Stimulated activated effector memory CD8-positive, alpha-beta T cell treated with anti-CD3 and anti-CD28 coated beads, Interleukin-12 subunit alpha, Interleukin-12 subunit beta, amount 100 ng/mL, for 72 hours (primary cell): Measurements from ENCODE around the gene NOMO2.
"Not testable (repeated sequence)": the region's sequence is repeated elsewhere in the genome, so short reads cannot be mapped to it uniquely, and the experiment has no call there.

ENCODE experiments used
- ATAC-seq: fragments of 150-1000 bp; cut with Tn5 transposase; 2 replicates; pipeline ENCODE4 v1.10.0; 2021
- DNase-seq, 2 donors: peaks; one replicate each; pipeline ENCODE4 v3.0.0; 2021 to 2022; ENCODE audit warnings: low spot score in 2 of 2
- H3K27ac Mint-ChIP-seq: one replicate; pipeline ENCODE4 v1.8.0; 2022; ENCODE audit warnings: mild to moderate bottlenecking, mixed read lengths
- H3K36me3 Mint-ChIP-seq: one replicate; pipeline ENCODE4 v1.8.0; 2022; ENCODE audit warnings: mild to moderate bottlenecking, mixed read lengths
- H3K4me1 Mint-ChIP-seq: one replicate; pipeline ENCODE4 v1.8.0; 2022; ENCODE audit warnings: mixed read lengths
- H3K4me3 Mint-ChIP-seq: one replicate; pipeline ENCODE4 v1.8.0; 2022; ENCODE audit warnings: mild to moderate bottlenecking, mixed read lengths
- H3K9me3 Mint-ChIP-seq: one replicate; pipeline ENCODE4 v1.8.0; 2022; ENCODE audit warnings: mixed read lengths

NOMO2 gene

DNA sequence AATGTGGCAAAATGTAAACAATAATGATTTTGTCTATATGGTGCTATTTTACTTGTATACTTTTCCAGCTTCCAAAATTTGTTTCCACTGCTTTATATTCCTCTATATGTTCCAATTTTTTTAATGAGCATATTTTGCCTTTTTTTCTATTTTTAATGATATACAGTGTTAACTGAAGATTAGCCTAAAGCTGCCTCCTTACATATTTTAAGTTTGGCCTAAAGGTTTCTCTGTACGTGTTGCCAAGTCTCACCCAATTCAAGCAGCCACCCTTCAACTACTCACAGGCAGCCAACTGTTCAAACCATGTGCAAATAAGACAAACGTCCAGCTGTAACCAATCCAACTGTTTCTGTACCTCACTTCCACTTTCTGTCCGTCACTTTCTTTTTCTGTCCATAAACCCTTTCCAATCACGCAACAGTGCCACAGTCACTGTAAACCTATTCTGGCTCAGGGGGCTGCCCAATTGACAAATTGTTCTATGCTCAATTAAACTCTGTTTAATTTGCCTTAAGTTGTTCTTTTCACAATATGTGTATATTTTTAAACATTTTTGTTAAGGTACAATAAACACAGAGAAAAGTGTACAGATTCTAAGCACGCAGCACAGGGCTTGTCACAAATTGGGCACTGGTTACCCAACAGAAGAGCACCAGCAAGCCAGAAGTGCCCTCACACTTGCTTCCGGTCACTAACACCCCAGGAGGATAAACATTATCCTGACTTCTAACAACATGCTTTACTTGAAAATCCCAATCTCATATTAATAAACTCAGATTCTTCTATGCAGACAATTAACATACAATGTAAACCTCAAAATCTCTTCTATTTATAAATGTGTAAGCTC is 17.4 kb downstream of the NOMO2 start:
- ATAC-seq, H3K4me3 Mint-ChIP-seq, DNase-seq, H3K9me3 Mint-ChIP-seq, H3K27ac Mint-ChIP-seq, H3K4me1 Mint-ChIP-seq: not testable (repeated sequence)
- peaks cover 18% of the 10 kb centered on the region for H3K36me3 Mint-ChIP-seq

DNA sequence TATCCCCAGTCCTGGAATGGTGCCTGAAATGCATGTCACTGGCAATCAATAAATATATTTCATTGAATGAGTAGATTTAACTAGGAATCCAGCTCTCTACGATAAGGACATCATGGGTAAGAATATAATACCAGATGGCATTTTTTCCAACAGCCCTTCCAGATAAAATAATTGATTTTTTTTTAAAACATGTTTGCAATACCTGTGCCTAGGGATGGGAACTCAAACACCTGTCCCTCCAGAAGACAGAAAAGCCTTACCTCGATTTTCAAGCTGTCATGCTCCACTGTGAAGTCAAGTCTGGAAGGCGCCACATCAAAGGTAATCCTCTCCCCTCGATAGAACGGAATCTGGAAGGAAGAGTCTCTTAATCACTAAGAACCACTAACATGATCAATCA is 20.0 kb downstream of the NOMO2 start:
- not testable (repeated sequence) for ATAC-seq, H3K4me1 Mint-ChIP-seq, H3K27ac Mint-ChIP-seq, H3K9me3 Mint-ChIP-seq, DNase-seq, H3K4me3 Mint-ChIP-seq
- H3K36me3 Mint-ChIP-seq: peaks cover 23% of the 10 kb centered on the region

GRCh38 chr16:18537004-18537403 is 24.9 kb downstream of the NOMO2 start:
- H3K36me3 Mint-ChIP-seq: peaks cover 32% of the 10 kb centered on the region
- H3K4me1 Mint-ChIP-seq, ATAC-seq: not testable (repeated sequence)

DNA sequence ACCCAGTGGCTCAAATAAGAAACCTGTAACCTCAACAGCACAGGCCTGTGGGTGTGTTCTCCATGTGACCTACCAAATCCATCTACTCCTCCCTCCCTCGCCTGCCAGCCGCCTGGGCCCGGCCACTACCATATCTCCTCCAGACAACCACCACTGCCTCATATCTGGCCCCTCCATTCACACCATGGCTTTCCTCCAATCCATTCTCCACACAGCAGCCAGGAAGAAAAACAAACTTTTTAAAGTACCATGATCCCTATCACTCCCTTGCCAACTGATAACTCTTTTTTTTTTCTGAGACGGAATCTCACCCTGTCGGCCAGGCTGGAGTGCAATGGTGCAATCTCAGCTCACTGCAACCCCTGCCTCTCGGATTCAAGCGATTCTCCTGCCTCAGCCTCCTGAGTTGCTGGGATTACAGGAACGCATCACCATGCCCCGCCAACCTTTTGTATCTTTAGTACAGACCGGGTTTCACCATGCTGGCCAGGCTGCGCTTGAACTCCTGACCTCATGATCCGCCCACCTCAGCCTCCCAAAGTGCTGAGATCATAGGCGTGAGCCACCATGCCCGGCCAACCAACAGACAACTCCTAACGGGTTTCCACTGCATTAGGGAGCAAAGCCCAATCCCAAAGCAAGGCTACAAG is 26.3 kb downstream of the NOMO2 start:
- ATAC-seq, H3K4me1 Mint-ChIP-seq, H3K27ac Mint-ChIP-seq, H3K9me3 Mint-ChIP-seq, DNase-seq, H3K4me3 Mint-ChIP-seq: not testable (repeated sequence)
- H3K36me3 Mint-ChIP-seq: peaks cover 32% of the 10 kb centered on the region

More at GRCh38 chr16:18537004-18537403, 24.9 kb downstream of the NOMO2 start:
- H3K4me3 Mint-ChIP-seq, H3K9me3 Mint-ChIP-seq, DNase-seq: not testable (repeated sequence)
- H3K27ac Mint-ChIP-seq: peak overlapping the region; percentile 67

- DNase-seq, ATAC-seq, H3K27ac Mint-ChIP-seq, H3K4me1 Mint-ChIP-seq, H3K9me3 Mint-ChIP-seq, H3K4me3 Mint-ChIP-seq: not testable (repeated sequence)
- peaks cover 31% of the 10 kb centered on the region for H3K36me3 Mint-ChIP-seq
Observed at GRCh38 chr16:18534308-18534707, 27.6 kb downstream of the NOMO2 start.

DNA sequence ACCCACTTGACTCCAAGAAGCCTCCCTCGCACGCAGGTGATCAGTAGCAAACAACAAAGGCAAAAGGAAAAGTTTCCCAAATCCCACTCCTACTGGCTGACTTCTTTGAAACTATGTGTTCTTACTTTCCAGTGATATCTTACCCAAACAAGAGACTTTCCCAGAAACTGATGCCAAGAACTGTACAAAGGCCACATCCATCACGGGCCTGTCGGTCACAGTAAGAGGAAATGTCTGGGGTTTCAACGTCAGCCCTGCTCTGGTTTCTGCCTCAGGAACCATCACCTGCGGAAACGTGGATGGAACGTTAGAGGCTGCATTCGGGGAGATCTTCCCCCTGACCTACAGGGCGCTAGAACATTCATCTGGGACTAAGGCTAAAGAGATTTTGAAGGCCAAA is 30.6 kb downstream of the NOMO2 start:
- not testable (repeated sequence) for H3K4me3 Mint-ChIP-seq, ATAC-seq, H3K27ac Mint-ChIP-seq, H3K9me3 Mint-ChIP-seq, H3K4me1 Mint-ChIP-seq, DNase-seq
- peaks cover 36% of the 10 kb centered on the region for H3K36me3 Mint-ChIP-seq

- H3K27ac Mint-ChIP-seq, ATAC-seq, DNase-seq, H3K4me1 Mint-ChIP-seq, H3K9me3 Mint-ChIP-seq, H3K4me3 Mint-ChIP-seq: not testable (repeated sequence)
- H3K36me3 Mint-ChIP-seq: peaks cover 28% of the 10 kb centered on the region
Observed at GRCh38 chr16:18530329-18530728, 31.6 kb downstream of the NOMO2 start.

- DNase-seq, H3K4me3 Mint-ChIP-seq, H3K4me1 Mint-ChIP-seq, H3K9me3 Mint-ChIP-seq, ATAC-seq, H3K27ac Mint-ChIP-seq: not testable (repeated sequence)
- H3K36me3 Mint-ChIP-seq: peaks cover 19% of the 10 kb centered on the region
Observed at GRCh38 chr16:18526547-18526946, 35.4 kb downstream of the NOMO2 start.

- not testable (repeated sequence) for DNase-seq, ATAC-seq, H3K4me3 Mint-ChIP-seq, H3K9me3 Mint-ChIP-seq, H3K4me1 Mint-ChIP-seq, H3K27ac Mint-ChIP-seq
- peaks cover 19% of the 10 kb centered on the region for H3K36me3 Mint-ChIP-seq
Observed at GRCh38 chr16:18525882-18526482, 35.9 kb downstream of the NOMO2 start.

GRCh38 chr16:18522637-18523036 is 39.3 kb downstream of the NOMO2 start:
- H3K36me3 Mint-ChIP-seq, H3K4me3 Mint-ChIP-seq, H3K27ac Mint-ChIP-seq, ATAC-seq, DNase-seq, H3K9me3 Mint-ChIP-seq, H3K4me1 Mint-ChIP-seq: not testable (repeated sequence)

DNA sequence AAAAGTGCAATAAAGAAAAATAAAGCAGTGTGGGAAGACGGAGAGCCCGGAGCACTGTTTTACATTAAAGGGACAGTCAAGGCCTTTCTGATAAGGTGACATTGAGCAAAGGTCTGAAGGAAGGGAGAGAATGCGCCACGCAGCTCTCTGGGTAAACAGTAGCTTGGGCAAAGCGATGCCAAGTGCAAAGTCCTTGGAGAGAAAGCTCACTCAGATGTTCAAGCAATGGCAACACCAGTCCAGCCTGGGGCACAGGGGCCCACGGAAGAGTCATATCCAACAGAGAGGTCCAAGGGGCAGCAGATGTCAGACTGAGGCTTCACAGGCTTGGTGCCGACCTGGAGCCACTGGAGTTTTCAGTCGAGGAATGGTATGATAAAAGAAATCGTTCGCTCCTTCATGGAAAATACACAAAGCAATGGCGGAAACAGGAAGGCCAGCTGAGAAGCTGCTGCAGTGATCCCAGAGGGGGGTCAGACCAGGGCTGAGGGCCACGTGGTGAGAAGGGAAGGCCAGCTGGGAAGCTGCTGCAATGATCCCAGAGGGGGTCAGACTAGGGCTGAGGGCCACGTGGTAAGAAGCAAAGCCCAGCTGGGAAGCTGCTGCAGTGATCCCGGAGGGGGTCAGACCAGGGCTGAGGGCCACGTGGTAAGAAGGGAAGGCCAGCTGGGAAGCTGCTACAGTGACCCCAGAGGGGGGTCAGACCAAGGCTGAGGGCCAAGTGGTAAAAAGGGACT is 40.3 kb downstream of the NOMO2 start:
- not testable (repeated sequence) for ATAC-seq, H3K4me3 Mint-ChIP-seq, H3K27ac Mint-ChIP-seq, DNase-seq, H3K36me3 Mint-ChIP-seq, H3K9me3 Mint-ChIP-seq, H3K4me1 Mint-ChIP-seq

DNA sequence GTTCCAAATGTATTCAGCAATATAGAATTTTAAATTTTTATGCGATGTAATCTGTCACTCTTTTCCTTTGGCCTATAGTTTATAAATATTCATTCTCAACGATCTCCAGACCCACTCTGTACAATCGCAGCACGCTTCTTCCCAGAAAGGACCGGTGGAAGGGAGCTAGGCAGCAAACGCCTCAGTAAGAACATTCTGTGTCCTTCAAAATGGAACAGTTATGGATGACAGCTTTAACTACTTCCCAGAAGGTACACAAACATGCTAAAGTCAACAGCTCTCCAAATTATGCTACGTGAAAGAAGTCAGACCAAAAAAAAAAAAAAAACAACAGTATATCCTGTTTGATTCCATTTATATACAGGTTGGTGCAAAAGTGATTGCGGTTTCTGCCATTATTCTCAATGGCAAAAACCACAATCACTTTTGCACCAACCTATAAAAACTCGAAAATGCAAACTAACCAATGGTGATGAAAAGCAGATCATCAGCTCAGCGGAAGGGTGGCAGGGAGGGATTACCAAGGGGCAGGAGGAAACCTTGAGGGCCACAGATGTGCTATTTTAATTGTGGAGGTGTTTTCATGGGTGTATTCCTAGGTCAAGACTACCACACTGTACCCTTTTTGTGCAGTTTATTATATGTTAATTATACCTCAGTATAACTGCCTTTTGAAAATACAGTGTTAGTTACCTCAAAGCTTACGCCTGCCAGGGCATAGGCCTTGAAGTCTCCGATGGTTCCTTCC is 43.2 kb downstream of the NOMO2 start:
- DNase-seq, H3K4me3 Mint-ChIP-seq, H3K9me3 Mint-ChIP-seq, H3K27ac Mint-ChIP-seq, H3K4me1 Mint-ChIP-seq, H3K36me3 Mint-ChIP-seq, ATAC-seq: not testable (repeated sequence)

- H3K9me3 Mint-ChIP-seq, H3K4me3 Mint-ChIP-seq, H3K4me1 Mint-ChIP-seq, H3K27ac Mint-ChIP-seq, DNase-seq, H3K36me3 Mint-ChIP-seq: not testable (repeated sequence)
- peak; percentile 61 for ATAC-seq
Observed at GRCh38 chr16:18498430-18498829, 63.5 kb downstream of the NOMO2 start.

DNA sequence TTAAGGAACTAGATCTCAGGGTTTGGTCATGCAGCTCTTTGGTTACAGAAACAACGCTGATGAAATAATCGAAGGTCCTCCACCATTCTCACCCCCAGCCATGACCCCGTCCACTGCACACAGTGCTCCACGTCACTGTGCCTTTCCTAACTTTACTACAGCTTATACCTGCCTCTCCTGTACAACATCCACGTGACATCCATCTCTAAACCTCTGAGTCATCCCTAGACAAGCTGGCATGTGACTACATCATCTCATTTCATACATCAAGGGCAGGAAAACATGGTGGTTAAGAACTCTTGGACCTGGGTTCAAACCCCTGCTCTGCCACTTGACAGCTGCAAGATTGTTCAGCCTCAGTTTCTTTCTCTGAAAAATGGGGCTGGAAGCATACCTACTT is 64.9 kb downstream of the NOMO2 start:
- not testable (repeated sequence) for DNase-seq, H3K36me3 Mint-ChIP-seq, H3K4me3 Mint-ChIP-seq, H3K9me3 Mint-ChIP-seq, H3K27ac Mint-ChIP-seq, ATAC-seq, H3K4me1 Mint-ChIP-seq
